ENCODE measurements around the gene PDLIM1.

PDLIM1 gene

DNA sequence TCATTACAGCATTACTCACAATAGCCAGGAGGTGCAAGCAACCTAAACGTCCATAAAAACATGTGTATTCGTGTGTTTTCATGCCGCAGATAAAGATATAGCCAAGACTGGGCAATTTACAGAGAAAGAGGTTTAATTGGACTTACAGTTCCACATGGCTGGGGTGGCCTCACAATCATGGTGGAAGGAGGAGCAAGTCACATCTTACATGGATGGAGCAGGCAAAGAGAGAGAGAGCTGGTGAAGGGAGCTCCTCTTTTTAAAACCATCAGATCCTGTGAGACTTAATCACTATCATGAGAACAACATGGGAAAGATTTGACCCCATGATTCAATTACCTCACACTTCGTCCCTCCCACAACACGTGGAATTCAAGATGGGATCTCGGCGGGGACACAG lies 33.0 kb downstream of the PDLIM1 start:
- no peak overlapping the region for H3K4me3 ChIP-seq (ENCODE audit: low read depth, low read length)
- TF ChIP-seq, protein P1, sequence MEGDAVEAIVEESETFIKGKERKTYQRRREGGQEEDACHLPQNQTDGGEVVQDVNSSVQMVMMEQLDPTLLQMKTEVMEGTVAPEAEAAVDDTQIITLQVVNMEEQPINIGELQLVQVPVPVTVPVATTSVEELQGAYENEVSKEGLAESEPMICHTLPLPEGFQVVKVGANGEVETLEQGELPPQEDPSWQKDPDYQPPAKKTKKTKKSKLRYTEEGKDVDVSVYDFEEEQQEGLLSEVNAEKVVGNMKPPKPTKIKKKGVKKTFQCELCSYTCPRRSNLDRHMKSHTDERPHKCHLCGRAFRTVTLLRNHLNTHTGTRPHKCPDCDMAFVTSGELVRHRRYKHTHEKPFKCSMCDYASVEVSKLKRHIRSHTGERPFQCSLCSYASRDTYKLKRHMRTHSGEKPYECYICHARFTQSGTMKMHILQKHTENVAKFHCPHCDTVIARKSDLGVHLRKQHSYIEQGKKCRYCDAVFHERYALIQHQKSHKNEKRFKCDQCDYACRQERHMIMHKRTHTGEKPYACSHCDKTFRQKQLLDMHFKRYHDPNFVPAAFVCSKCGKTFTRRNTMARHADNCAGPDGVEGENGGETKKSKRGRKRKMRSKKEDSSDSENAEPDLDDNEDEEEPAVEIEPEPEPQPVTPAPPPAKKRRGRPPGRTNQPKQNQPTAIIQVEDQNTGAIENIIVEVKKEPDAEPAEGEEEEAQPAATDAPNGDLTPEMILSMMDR (IDR thresholded peaks at IDR 0.05; ENCODE audit: low read depth, low read length), result no peak

DNA sequence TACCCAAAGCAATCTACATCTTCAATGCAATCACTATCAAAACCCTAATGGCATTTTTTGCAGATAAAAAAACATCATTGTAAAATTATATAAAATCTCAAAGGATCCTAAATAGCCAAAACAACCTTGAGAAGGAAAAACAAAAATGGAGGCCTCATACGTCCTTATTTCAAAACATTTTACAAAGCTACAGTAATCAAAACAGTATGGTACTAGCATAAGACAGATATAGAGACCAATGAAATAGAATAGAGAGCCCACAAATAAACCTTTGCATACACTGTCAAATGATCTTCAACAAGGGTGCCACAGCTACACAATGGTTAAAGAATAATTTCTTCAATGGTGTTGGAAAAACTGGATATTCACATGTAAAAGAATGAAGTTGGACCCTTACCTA lies 34.5 kb downstream of the PDLIM1 start:
- TF ChIP-seq, protein P1 (IDR thresholded peaks at IDR 0.05; ENCODE audit: low read depth, low read length), result no peak
- no peak overlapping the region for H3K4me3 ChIP-seq (ENCODE audit: low read depth, low read length)

DNA sequence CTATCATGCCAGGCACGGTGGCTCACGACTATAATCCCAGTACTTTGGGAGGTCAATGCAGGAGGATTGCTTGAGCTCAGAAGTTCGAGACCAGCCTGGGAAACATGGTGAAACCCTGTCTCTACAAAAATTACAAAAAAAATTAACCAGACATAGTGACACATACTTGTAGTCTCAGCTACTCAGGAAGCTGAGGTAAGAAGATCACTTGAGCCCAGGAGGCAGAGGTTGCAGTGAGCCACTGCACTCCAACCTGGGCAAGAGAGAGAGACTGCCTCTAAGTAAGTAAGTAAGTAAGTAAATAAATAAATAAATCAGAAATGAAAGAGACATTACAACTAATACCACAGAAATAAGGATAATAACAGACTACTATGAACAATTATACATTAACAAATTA lies 36.2 kb downstream of the PDLIM1 start:
- TF ChIP-seq, protein P1 (IDR thresholded peaks at IDR 0.05; ENCODE audit: low read depth, low read length), result no peak
- H3K4me3 ChIP-seq (ENCODE audit: low read depth, low read length), result no peak overlapping the region

DNA sequence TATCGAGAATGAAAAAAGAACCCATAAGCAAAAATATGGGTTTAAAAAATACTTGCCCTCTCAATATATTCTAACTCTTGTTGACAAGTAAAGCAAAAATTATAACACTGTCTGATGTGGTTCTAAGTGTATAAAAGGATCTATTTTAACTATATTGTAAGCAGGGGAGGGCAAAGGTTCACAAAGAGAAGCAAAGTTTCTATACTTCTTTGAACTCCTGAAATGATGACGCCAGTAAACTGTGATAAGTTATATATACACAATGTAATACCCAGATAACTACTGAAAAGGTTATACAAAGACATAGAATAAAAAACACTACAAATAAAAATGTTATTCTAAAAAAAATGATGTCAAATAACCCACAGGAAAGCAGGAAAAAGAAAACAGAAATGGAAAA lies 37.1 kb downstream of the PDLIM1 start:
- TF ChIP-seq, protein P1 (IDR thresholded peaks at IDR 0.05; ENCODE audit: low read depth, low read length), result no peak
- H3K4me3 ChIP-seq (ENCODE audit: low read depth, low read length), result no peak overlapping the region

DNA sequence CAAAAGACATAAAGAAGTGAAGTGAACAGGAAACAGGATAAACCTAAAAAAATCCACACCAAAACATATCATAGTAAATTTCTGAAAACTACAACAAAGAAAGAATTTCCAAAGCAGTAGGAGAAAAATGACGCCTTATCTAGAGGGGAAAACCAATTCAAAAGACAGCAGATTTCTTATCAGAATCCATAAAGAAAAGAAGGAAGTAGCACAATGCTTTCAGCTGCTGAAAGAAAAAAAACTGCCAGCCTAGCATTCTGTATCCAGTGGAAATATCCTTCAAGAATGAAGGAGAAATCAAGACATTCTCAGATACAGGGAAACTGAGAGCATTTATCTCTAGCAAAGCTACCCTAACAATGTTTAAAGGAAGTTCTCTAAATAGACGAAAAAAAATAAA lies 37.8 kb downstream of the PDLIM1 start:
- no peak overlapping the region for H3K4me3 ChIP-seq (ENCODE audit: low read depth, low read length)
- TF ChIP-seq, protein P1 (IDR thresholded peaks at IDR 0.05; ENCODE audit: low read depth, low read length), result no peak

DNA sequence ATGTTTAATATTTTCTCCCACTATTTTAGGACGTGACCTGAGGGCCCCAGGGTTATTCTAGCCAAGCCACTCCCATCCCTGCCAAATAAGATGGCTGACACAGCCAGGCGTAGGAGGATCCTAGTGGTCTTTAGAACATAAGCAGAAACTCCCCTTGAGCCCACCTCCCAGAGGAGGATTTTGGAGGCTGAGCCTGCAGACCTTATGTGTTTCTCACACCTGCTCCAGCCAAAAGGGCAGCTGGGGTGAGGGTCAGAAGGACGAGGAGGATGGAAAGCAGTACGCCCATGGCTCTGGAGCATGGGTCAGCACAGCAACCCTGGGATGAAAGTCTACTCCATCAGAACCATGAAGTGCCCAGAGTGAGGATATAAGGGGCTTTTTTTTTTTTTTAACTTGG lies 39.9 kb downstream of the PDLIM1 start:
- no peak overlapping the region for H3K4me3 ChIP-seq (ENCODE audit: low read depth, low read length)
- TF ChIP-seq, protein P1 (IDR thresholded peaks at IDR 0.05; ENCODE audit: low read depth, low read length), result no peak

DNA sequence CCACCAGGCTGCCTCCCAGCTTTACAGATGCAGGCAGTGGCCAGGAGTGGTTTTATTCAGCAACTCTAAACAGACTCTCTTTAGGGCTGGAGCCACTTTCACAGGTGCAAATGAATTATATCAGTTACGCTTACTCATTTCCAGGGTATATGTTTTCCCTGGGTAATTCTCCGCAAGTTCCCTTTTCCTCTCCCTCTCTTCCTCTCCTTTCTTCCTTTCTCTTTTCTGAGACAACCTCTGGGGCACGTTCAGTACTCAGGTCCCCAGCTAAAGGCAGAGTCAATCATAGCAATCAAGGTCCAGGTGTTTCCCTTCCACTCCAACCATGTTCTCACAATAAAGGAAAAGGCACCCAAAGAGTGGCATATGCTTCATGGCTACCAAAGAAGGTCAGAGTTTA lies 41.3 kb downstream of the PDLIM1 start:
- TF ChIP-seq, protein P1 (IDR thresholded peaks at IDR 0.05; ENCODE audit: low read depth, low read length), result no peak
- no peak overlapping the region for H3K4me3 ChIP-seq (ENCODE audit: low read depth, low read length)

Measured in WI38 (cell line).